ENCODE results near the gene C2orf92.

C2orf92 gene

DNA sequence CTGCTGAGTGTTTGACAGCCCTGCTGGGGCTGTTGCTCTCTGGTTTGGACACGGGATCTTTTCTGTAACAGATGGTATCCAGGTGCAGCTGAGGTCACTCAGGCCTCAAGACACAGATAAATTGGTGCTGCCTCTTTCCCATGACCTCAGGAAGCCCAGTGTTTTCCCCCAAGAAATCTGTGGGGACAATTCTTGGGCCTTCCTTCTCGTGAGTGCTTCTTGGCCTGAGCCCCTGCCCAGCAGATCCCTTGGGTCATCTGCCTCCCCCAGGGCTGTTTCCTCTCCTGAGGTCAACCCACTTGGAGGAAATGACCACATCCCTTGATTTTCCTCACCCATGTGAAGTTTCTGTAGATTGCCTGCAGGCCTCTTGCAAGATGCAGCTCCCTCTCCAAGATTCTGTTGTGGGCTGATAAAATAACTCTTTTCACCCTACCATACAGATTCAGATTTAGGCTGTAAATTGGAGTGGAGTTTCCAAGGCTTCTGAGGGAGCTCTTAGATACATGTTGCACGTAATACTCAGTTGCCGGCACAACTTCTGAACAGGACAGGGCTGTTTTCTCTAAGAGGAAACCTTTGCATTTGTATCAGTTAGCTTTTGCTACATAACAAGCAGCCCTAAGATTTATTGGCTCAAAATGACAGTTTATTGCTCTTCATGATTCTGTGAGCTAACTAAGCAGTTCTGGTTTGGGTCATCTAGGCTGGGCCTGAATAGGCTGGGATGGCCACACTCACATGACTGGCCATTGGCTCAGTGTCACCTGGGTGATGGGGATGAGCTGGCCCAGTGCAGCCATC, 57.0 kb downstream of the C2orf92 start:
- Histone ChIP-seq H3K4me3 (no peak overlapping the region), H3K27ac (no peak overlapping the region)
- DNase-seq (ENCODE audit: low spot score): no peak
- TF ChIP-seq, protein P1, sequence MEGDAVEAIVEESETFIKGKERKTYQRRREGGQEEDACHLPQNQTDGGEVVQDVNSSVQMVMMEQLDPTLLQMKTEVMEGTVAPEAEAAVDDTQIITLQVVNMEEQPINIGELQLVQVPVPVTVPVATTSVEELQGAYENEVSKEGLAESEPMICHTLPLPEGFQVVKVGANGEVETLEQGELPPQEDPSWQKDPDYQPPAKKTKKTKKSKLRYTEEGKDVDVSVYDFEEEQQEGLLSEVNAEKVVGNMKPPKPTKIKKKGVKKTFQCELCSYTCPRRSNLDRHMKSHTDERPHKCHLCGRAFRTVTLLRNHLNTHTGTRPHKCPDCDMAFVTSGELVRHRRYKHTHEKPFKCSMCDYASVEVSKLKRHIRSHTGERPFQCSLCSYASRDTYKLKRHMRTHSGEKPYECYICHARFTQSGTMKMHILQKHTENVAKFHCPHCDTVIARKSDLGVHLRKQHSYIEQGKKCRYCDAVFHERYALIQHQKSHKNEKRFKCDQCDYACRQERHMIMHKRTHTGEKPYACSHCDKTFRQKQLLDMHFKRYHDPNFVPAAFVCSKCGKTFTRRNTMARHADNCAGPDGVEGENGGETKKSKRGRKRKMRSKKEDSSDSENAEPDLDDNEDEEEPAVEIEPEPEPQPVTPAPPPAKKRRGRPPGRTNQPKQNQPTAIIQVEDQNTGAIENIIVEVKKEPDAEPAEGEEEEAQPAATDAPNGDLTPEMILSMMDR (IDR thresholded peaks at IDR 0.05): no peak

DNA sequence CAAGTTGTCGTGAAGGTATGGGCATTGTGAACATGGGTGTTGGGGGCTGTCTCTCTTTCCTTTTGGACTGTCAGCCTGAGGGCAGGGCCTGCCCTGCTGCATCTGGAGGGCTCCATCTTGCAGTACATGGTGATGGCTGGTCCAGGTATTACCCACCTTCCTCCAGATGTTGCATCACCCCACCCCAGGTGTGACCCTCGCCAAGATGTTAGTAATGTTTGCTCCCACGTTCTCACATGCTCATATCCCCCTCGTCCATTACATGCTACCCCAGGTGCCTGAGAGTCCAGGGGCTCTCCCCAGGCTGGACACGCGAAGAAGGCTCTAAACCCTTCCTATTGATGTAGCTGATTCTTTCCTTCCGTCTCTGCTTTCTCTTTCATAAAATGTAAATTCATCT, 57.8 kb downstream of the C2orf92 start:
- DNase-seq (ENCODE audit: low spot score): no peak
- no peak overlapping the region for H3K4me3 ChIP-seq
- H3K27ac ChIP-seq: no peak overlapping the region
- TF ChIP-seq, protein P1 (IDR thresholded peaks at IDR 0.05): no peak

DNA sequence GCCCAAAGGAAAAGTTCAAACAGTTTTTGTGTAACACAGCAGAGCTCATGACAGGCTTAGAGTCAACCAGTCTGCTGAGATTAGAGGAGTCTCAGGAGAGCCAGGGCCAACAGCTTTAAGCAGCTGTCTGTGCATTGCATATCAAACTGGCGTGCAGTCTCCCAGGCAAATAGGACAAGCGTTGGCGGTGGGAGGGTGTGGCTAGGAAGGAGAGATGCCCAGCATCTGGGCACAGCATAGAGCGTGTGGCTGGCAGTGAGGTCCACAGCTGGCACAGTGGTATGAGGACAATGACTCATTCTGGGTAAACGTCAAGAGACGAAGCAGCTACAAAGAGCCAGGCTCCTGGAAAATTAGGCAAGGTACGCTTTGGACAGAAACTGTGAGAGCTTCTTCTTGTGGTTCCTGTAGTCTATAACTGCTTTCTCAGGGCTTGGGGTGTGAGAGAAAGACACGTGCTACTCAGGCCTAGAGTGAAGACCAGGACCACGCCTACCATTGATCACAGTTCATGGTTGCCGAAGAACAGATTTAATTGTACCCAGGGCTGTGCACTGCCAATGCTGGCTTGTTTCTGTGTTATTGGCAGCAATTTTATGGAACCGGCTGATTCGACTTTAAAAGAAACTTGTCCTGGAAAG, 58.7 kb downstream of the C2orf92 start:
- no peak for DNase-seq (ENCODE audit: low spot score)
- no peak overlapping the region for H3K27ac ChIP-seq
- no peak overlapping the region for H3K4me3 ChIP-seq
- TF ChIP-seq, protein P1 (IDR thresholded peaks at IDR 0.05): no peak

DNA sequence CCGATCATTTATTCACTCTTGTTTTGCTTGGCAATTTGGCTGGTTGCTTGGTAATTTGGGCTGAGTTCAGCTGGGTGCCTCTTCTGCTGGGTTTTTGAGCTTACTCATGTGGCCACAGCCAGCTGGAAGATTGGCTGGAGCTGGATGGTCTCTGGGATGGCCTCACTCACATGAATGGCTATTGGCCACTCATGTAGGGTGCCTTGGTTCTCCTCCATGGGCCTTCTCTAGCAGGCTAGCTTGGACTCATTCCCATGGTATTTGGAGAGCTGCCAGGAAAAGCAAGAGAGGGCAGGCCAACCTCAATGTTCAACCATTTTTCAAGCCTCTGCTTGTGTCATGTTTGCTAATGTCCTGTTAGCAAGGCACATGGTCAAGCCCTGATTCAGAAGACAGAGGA, 60.7 kb downstream of the C2orf92 start:
- DNase-seq (ENCODE audit: low spot score): no peak
- H3K4me3 ChIP-seq: no peak overlapping the region
- TF ChIP-seq, protein P1 (IDR thresholded peaks at IDR 0.05): no peak
- no peak overlapping the region for H3K27ac ChIP-seq

DNA sequence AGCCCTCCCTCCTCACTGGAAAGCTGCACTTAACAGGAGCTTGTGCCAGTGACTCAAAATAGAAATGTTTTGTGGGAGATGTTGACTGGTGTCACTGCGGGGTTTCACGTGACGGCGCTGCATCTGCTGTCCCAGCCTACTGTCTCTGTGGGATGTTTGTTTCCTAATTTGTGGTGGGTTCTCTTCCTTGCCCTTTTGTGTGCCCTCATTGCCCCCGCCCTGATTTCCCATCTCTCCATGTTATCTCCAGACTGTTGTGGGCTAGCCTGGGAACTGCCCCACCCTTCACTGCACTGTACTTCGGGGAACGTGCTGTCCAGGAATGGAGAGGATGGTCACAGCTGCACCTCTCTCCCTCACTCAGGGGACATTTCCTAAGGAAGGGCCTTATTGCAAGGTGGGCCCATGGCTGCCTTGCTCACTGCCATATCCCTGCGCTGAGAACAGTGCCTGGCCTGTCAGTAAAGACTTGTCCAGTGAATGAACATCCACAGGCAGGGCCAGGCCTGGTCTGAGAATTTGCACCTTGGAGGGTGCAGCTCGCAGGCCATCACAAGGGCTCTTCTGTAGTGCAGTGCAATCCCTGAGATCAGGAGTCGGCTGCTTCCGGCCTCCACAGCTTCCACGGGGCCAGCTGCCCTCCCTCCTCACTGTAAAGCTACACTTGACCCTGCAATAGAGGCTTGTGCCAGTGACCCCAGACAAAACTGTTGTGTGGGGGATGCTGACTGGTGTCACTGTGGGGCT, 61.9 kb downstream of the C2orf92 start:
- Histone ChIP-seq H3K27ac (no peak overlapping the region), H3K4me3 (no peak overlapping the region)
- no peak for DNase-seq (ENCODE audit: low spot score)
- TF ChIP-seq, protein P1 (IDR thresholded peaks at IDR 0.05): no peak

DNA sequence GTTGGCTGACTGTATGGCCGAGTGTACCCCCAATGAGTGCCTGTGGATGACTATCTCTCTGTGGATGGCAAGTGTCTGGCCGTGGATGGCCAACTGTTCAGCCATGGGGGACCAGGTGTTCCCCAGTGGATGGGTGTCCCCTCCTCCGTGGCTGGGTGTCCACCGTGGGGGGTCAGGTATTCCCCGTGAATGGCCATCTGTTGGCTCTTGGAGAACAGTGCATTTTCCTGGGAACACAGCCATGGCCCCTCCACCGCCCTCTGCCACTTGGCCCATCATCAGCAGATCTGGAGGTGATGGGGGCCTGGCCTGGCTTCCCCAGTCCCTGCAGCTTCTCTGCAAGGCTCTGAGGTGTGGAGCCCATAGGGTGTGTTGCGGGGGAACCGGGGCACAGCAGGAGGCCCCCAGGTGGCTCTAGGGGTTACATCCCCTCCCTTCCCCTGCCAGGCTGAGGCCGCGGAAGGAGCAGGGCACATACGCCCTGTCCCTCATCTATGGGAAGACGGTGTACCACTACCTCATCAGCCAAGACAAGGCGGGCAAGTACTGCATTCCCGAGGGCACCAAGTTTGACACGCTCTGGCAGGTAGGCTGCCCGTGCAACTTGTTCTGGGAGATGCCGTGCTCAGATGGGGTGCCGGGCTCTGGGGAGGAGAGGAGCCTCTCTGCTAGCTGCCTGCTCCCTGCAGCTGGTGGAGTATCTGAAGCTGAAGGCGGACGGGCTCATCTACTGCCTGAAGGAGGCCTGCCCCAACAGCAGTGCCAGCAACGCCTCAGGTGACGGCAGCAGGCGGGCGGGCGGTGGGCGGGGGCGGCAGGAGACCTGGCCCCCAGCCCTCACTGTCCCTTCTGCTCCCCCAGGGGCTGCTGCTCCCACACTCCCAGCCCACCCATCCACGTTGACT, 63.2 kb downstream of the C2orf92 start:
- Histone ChIP-seq H3K4me3 (no peak overlapping the region), H3K27ac (no peak overlapping the region)
- TF ChIP-seq, protein P1 (IDR thresholded peaks at IDR 0.05): no peak
- no peak for DNase-seq (ENCODE audit: low spot score)

Data from coronary artery (tissue), 2 donors.